HG02981 (cell line): ENCODE measurements around the gene EXOG.

Source experiments
- ATAC-seq: cut with Tn5 transposase; IDR thresholded peaks from one replicate; pipeline ENCODE4 v1.9.1; 2021; ENCODE audit warnings: mild to moderate bottlenecking, moderate library complexity; ENCODE audit not compliant: unreplicated experiment

Gene EXOG, protein sequence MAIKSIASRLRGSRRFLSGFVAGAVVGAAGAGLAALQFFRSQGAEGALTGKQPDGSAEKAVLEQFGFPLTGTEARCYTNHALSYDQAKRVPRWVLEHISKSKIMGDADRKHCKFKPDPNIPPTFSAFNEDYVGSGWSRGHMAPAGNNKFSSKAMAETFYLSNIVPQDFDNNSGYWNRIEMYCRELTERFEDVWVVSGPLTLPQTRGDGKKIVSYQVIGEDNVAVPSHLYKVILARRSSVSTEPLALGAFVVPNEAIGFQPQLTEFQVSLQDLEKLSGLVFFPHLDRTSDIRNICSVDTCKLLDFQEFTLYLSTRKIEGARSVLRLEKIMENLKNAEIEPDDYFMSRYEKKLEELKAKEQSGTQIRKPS

DNA sequence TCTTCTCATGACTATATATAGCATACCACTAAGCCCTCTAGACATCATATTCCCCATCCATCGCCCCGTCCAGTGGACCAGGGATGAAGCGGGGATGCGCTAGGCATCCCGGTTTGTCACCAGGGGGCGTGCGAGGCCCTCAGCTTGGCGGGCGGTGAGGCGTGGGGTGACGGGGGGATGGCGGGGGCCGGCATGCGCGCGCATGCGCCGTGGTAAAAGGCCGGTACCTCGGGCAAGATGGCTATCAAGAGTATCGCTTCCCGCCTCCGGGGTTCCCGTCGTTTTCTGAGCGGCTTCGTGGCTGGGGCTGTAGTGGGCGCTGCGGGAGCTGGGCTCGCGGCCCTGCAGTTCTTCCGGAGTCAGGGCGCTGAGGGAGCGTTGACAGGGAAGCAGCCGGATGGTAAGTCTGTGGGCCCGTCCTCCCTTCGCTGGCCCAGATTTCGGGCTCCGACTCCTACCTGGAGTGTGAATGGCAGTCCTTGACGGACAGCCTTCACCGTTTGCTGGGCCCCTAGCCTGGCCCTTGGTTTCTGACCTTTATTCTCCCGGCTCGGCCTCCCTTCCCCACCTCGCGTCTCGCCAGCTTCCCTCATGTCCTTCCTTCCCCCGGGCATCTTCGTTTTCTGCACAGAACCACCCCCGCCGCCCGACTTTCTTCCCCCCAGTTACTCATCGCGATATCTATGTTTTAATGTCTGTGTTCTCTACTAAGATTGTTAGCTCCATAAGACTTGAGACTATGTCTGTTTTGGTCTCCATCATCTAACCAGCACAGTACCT, at the start of gene EXOG:
TSS of gene EXOG (plus strand) at position 210 of the 780 bp plus-strand sequence. CDS start at position 238, 28 bp downstream.
- peak; percentile 84 for ATAC-seq

DNA sequence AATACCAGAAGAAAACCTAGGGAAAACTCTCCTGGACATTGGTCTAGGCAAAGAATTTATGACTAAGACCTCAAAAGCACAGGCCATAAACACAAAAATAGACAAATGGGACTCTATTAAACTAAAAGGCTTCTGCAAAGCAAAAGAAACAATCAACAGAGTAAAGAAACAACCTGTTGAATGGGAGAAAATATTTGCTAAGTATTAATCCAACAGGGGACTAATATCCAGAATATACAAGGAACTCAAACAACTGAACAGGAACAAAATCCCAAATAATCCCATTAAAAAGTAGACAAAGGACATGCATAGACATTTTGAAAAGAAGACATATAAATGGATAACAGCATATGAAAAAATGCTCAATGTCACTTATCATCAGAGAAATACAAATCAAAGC, 49.3 kb upstream of the EXOG start:
- no peak for ATAC-seq

DNA sequence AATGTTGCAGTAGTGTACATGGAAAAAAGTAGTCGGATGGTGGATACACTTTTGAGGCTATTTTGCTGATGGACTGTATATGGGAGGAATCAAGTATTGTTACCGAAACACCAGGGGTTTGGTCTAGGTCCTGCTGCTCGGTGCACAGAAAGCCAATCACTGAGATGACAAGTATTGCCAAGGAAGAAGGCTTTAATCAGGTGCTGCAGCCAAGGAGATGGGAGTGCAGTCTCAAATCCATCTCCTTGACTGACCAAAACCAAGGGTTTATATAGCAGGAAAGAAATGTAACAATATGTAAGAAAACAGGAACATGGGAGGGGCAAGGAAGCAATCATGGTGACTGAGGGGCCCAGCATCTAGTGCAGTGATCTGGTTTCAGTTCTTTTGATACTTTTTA, 45.3 kb upstream of the EXOG start:
- no peak for ATAC-seq

DNA sequence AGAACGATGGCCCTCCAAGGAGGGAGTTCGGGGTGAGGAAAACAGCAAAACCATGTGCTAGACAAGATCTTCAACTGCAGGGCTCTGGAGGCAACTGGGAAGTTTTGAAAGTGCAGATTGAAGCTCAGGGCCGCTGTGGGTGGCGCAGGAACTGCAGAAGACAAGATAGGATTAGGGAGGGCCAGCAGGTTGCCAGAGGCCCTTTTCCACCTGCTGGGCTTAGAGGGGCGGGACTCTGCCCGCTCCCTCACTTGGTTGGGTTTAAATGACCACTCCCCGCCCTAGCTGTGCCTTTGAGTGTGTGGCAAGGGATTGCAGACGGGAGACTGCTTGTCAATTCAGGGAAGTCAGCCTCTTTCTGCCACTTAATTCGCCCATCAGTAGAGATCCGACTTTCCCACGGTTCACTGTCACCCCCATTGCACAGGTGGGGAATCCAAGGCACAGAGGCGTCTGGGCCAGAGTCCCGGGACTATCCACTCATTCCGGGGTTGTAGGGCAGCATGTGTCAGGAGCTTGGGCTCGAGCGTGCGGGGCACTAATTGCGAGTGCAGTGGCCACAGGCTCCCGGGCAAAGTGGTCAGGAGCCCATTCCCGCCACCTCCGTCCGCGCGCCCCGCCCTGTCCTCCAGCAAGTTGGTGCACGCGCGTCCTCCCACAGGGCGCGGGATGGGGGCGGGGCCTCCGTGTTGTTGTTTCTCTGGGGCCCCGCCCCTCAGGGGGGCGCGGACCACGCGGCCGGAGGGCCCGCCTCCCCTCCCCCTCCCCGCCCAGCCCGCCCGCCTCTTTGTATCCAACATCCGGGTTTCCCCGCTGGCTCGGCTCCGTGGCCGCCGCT, 42.8 kb upstream of the EXOG start, which contains the start of gene ACVR2B:
TSS of gene ACVR2B (plus strand) at position 816 of the 838 bp plus-strand sequence. CDS start 433 bp downstream, outside the sequence.
- peak; percentile 41 for ATAC-seq

DNA sequence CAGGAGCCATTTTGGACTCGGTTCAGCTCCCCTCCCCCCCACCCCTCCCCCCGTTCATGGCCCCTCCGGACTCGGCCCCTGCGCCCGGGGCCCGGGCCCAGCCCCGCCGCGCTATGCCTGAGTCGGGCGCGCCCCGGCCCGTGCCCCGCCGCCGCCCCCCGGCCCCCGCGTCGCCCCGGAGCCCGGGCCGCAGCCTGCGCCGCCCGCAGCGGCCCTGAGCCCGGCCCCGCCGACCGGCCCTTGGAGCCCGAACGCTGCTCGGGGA, 42.3 kb upstream of the EXOG start:
- no peak for ATAC-seq

DNA sequence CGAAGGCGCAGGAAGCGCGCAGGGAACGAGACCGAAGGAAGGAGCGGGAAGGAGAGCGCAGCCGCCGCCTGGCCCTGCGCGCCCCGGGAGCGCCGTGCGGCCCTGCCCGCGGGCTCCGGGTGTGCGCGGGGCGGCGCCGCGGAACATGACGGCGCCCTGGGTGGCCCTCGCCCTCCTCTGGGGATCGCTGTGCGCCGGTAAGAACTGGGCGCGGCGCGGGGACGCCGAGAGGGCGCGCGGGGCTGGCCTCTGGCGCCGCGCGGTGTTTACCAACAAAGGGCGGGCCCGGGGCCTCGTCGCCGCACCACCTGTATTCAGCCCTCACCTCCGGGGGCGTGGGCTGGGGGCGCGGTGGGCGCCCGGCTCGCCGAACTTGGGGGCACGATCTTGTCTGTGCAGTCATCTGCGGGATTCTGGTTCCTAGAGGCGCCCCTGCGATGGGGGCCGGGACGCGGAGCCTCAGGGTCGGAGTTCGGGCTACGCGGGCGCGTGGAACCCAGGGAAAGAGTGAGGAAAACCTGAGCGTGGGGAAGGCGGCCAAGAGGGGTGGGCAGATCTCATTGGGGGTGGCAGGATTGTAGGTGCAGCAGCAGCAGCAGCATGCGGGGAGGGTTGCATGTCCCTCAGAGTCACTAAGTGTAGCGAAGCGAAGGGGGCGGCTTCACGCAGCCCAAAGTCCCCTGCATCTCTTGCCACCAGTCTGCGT, 41.8 kb upstream of the EXOG start:
- peak; percentile 40 for ATAC-seq

DNA sequence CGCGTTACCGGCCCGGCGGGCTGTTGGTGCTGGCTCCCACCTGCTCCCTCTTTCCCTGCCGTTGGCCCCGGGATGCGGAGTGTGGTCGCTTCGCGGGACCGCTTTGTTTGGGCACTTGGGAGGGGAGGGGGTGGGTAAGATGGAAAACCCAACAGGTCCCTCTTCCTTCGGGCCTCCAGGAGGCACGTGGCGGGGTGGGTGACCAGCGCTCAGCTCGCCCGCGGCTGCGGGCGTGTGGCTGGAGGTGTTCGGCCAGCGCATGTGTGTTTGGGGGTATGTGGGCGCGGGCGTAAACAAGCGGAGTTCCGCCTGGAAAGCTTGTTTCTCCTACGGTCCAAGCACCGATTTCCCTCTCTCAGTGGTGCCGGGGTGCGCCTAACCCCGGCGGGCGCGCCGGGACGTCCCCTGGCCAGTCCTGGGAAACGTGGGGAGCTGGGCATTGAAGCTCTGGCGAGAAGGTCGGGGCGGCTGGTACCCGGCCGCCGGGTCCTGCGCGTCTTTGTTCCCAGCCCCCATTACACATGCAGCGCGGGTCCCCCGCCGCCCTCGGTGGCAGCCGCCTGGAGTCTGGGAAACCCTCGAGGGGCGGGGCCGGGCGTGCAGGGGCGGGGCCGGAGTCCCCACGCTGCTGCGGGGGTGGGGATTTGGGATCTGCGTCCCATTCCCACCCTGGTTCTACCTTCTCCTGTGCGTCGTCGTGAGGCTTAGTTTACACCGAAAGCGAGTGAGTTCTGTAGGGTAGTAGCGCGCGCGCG, 41.1 kb upstream of the EXOG start:
- ATAC-seq: peak; percentile 19

DNA sequence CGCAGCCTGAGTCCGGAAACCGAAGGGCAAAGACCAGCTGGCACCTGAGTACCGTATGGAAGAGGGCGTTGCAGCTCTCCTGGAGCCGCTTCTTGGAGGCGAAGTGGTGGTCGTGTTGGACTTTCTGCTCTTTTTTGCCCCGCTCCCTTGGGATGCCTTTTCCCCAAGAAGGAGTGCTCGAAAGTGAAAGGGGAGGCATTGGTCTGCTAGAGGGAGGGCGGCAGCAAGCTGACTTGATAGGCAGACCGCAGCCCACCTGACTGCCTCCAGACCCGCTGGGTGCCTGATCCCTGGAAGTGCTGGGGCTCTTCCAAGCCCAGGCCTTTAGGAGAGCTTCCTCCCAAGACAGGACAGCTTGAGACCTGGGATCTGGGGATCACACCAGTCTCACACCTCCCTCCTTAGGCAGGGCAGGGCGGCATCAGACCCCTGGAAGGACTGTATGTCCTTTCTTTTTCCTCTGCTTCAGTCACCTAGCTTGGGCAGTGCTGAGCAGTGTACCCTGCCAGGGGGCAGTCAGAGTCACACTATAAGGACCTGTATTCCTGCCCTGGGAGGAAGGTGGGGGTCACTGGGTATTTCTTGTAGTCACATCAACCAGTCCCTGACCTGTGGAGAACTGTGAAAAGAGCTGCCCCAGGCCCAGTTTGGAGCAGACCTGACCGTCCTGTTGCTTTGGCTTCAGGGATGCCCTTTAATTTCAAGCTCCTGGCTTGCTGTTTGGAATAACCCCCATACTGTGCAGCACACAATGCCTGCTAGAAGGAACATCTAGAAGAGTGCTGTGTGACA, 40.3 kb upstream of the EXOG start:
- peak; percentile 34 for ATAC-seq

DNA sequence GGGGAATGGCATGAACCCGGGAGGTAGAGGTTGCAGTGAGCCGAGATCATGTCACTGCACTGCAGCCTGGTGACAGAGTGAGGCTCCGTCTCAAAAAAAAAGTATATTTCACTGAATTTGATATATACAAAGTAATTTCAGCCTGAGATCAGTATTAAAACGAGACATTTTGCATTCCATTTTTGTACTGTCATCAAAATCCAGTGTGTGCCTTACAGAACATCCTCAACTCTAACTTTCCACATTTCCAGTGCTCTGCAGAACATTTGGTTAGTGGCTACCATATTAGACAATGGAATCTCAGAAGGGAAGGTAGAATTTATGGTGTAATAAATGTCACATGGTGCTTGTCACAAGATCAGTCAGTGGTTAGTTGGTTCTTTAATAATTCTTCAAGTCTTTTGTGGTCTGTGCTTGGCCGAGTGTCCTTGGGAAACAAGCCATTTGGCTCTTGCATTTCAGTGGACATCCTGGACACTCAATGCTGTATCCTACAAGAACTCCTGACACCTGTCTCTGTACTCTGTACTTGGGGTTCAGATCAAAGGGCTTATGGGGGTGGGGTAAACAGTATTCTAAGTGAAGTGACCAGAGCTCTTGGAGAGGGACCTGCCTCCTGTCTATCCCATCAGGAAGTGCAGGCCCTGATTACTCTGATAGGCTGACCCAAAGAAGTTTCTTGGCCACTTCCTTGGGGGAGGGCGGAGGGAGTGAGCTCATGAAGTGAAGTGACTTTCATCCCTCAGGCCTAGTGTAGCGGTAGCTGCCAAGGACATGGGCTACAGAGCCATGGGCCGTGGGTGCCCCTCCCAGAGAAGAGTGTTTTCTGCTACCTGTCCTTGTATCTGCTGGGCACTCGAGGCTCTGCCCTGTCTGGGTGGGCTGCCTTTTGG, 38.8 kb upstream of the EXOG start:
- ATAC-seq: no peak

DNA sequence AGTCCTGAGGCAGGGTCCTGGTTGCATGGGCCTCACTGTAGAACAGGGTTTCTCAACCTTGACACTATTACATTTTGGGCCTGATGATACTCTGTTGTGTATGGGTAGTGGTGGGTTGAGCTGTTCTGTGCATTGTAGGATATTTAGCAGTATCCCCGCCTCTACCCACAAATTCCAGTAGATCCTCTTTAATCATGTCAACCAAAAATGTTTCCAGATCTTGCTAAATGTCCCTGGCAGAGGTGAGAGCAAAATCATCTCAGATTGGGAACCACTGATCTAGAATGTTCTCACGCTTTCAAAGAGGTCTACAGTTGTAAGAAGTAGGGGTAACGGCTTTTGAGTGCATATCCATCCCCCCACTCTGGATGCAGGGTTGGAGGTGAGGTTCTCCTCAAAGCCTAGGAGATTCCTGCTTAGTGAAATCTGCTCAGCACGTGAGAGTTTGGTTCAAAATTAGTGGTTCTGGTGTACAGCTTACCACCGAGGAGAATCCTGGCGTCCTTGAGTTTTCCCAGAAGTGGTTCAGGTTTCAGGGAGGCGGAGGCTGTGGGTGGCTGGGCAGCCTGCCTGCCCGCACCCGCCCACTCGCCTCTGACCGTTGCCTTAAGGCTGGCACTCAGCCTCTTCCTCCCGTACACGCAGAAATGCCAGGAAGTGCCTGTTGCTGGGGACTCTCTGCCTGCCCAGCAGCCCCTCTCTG, 37.2 kb upstream of the EXOG start:
- no peak for ATAC-seq

DNA sequence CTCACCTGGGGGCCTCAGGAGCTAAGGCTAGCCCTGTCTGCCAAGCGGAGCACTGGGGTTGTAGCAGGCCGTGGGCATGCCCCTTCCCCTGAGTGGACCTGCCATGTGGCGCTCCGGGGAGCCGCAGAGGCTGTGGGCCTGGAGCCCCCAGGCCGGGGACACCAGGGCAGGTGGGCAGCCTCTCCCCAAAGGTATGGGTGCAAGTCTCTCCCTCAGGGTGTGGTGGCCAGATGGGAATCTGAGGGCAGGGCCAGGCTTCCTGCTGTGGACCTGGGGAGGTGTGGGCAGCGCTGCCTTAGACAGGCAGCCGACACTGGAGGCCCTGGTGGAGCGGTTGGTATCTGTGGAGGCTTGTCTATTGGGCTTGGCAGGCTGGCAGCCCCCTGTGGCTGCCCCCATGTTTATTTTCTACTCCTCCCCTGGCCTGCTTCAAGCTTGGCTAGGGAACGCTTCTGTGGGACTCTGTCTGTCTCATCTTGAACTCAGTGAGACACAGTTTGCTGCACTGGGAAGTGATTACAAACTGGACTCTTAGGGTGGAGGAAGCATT, 36.6 kb upstream of the EXOG start:
- ATAC-seq: no peak

DNA sequence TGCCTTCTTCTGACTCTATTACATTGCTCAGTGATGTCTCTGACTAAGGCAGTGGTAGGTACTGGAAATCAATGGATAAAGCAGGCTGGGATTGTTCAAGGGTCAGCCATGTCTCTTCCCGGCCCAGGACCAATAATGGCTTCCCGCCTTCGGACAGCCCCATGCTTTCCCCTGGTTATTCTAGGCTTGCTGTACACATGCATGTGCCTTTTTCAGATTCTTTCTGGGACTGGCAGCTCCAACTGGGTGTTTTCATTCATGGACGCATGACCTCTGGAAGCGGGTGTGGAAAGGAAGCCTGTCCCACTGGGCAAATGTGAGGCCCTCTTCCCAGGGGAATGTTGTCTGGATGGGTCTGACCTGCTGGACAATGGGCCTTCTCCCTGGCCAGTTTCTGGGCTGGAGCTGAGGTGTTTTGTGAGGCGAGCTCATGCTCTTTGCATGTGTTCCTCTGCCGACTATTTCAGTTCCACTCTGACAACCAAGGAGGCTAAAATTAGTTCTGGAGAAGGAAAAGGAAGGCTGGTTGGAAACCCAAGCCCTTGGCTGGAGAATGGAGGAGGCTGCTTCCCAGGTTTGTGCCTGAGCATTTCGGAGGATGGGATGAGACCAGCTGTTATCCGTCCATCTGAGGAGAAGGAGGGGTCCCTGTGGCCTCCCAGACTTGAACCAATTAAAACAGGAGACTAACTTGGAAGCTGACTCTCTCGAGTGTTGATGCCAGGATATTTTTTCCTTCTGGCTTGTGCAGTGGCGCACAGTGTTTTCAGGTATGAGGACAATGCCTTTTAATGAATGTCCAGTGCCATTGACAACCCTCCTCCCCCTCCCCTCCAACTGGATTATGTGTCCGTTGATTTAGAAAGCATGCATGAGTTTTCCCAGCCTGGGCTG, 35.5 kb upstream of the EXOG start:
- ATAC-seq: no peak

DNA sequence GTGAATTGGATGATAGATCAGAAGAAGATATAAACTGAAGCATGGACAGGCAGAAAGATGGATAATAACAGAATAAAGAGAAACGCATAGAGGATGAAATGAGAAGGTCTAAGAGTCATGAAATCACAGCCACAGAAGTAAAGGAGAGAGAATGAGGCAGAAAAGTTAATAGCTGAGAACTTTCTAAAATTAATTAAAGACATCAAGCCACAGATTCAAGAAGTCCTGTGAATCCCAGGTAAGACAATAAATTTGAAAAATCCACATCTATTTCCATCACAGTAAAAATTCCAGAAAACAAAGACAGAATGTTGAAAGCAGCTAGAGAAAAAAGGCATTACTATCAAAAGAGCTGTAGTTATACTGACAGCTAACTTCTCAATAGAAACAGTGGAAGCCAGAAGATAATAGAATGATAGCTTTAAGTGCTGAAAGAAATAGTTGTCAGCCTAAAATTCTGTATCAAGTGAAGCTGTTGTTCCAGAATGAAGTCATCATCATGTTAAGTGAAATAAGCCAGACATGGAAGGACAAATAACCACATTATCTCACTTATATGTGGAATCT, 30.5 kb upstream of the EXOG start:
- no peak for ATAC-seq

DNA sequence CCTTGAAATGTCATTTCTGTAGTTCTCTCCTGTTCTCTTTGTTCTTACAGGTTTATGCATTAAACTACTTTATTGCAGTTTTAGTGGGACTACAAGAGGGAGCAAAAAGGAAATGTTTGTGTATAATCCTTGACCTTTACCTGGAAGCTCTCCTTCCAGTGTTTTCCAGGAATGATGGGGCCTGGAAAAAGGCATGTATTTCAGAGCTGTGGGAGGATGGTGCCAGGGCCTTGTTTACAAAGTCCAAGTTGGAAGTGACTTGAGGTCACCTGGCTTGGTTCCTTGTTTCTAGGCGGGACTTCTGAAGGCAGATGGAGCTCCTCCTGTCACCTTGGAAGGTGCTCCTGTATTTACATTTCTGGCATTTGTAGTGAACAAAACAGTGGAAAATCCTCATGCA, 27.4 kb upstream of the EXOG start:
- ATAC-seq: no peak

DNA sequence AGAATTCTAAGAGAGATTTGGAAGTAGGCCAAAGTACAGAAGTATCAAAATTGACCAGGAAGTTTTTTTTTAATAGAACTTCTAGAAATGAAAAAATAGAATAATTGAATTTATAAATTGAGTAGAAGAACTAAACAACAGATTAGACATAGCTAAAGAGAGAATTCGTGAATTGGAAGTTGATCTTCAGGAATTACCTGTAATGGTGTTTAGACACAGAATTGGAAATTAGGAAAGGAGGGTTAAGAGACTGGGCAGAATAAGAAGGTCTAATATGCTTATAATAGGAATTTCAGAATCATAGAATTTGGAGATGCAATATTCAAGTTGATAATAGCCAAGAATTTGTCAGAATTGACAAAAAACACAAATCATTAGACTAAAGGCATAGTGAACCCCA, 26.3 kb upstream of the EXOG start:
- ATAC-seq: no peak

DNA sequence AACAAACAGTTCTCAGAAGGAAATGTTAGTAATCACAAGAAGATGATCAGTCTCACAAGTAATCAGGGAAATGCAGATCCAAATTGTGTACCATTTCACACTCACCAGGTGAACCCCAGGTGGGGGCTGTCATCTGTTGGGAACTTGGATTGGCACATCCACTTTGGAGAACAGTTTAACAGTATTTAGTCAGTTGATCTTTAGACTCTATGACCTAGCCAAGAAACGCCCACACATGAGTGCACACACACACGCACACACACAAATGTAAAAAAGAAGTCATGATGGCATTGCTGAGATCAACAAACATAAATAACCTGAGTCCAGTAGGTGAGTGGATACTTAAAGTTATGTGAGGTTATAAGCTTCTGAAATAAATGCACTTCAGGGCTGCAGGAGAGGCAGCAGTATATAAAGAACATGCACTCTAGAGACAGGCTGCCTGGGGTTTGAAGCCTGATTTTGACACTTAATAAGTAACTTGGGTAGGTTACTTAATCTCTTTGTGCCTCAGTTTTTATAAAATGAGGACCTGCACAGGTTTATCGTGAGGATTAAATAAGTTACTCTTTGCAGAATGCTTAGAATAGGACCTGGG, 24.8 kb upstream of the EXOG start:
- no peak for ATAC-seq
